Measurements from ENCODE around the gene PPIA.

Gene PPIA

GRCh38 chr7:44797329-44798258, 1.1 kb downstream of the PPIA start:
- peak overlapping the region; percentile 97 to 100 for H3K4ac ChIP-seq (ENCODE audit: low read depth in 1 of 2, low read length in 2 of 2)
- 2% methylated on average over 20 of the region's 26 CpGs for WGBS
- H2BK120ac ChIP-seq (ENCODE audit: low read depth, low read length): peak overlapping the region; percentile 100
- H3K4me1 ChIP-seq (ENCODE audit: control insufficient read depth, insufficient read depth, low read depth, low read length): peaks cover 11% of the 10 kb centered on the region
- H2BK5ac ChIP-seq (ENCODE audit: low read depth, low read length, poor library complexity, severe bottlenecking): peak overlapping the region; percentile 99
- no peaks in the 10 kb centered on the region for H3K9me3 ChIP-seq (ENCODE audit: control insufficient read depth, low read length)
- H3K27me3 ChIP-seq (ENCODE audit: control insufficient read depth in 1 of 2, insufficient read depth in 1 of 2, low read length in 2 of 2): no peaks in the 10 kb centered on the region
- H4K91ac ChIP-seq (ENCODE audit: low read length): peak overlapping the region; percentile 99
- H3K4me3 ChIP-seq (ENCODE audit: insufficient read depth in 1 of 2, low read depth in 1 of 2, low read length in 2 of 2): peak overlapping the region; percentile 88 to 94
- H3K23ac ChIP-seq (ENCODE audit: low read length in 2 of 2): no peak overlapping the region
- peak overlapping the region; percentile 99 for H3K9ac ChIP-seq (ENCODE audit: low read length)
- peaks cover 20 to 44% of the 10 kb centered on the region in 2 experiments for H3K36me3 ChIP-seq (ENCODE audit: control insufficient read depth in 1 of 2, insufficient read depth in 2 of 2, low read depth in 1 of 2, low read length in 2 of 2)
- peak overlapping the region; percentile 78 for H3K4me2 ChIP-seq (ENCODE audit: low read length, poor library complexity, severe bottlenecking)
- peak; percentile 90 for DNase-seq
- H2AK5ac ChIP-seq (ENCODE audit: low read length, severe bottlenecking): peak overlapping the region; percentile 100
- H3K79me1 ChIP-seq (replicated peaks; ENCODE audit: low read length, poor library complexity, severe bottlenecking): peaks cover 7% of the 10 kb centered on the region
- peak overlapping the region; percentile 90 to 98 for H3K14ac ChIP-seq (ENCODE audit: low read length in 2 of 2)
- H2AFZ ChIP-seq (ENCODE audit: low read depth, low read length): no peak overlapping the region
- H4K8ac ChIP-seq (ENCODE audit: low read length): peak overlapping the region; percentile 97
- H2BK12ac ChIP-seq (ENCODE audit: low read length in 2 of 2): peak overlapping the region in 1 of 2 experiments; percentile 82
- H3K27ac ChIP-seq (ENCODE audit: low read length, poor library complexity, severe bottlenecking): peak overlapping the region; percentile 99
- H2BK15ac ChIP-seq (ENCODE audit: low read depth, poor library complexity, severe bottlenecking): no peak overlapping the region
- H3K18ac ChIP-seq (ENCODE audit: low read depth in 1 of 2, low read length in 2 of 2): peak overlapping the region; percentile 98 to 100

GRCh38 chr7:44798649-44799305, 2.3 kb downstream of the PPIA start:
- 77% methylated on average over 1 of the region's 2 CpGs for WGBS
- Histone ChIP-seq H3K27me3 (ENCODE audit: control insufficient read depth in 1 of 2, insufficient read depth in 1 of 2, low read length in 2 of 2) (no peaks in the 10 kb centered on the region), H2AK5ac (ENCODE audit: low read length, severe bottlenecking) (no peak overlapping the region), H4K8ac (ENCODE audit: low read length) (no peak overlapping the region), H3K4ac (ENCODE audit: low read depth in 1 of 2, low read length in 2 of 2) (no peak overlapping the region), H2AFZ (ENCODE audit: low read depth, low read length) (no peak overlapping the region), H3K27ac (ENCODE audit: low read length, poor library complexity, severe bottlenecking) (no peak overlapping the region), H3K79me1 (replicated peaks; ENCODE audit: low read length, poor library complexity, severe bottlenecking) (peaks cover 10% of the 10 kb centered on the region), H3K4me1 (ENCODE audit: control insufficient read depth, insufficient read depth, low read depth, low read length) (peaks cover 11% of the 10 kb centered on the region), H2BK5ac (ENCODE audit: low read depth, low read length, poor library complexity, severe bottlenecking) (no peak overlapping the region), H3K14ac (ENCODE audit: low read length in 2 of 2) (no peak overlapping the region), H2BK120ac (ENCODE audit: low read depth, low read length) (no peak overlapping the region), H3K4me3 (ENCODE audit: insufficient read depth in 1 of 2, low read depth in 1 of 2, low read length in 2 of 2) (peak overlapping the region in 1 of 2 experiments; percentile 88), H2BK15ac (ENCODE audit: low read depth, poor library complexity, severe bottlenecking) (no peak overlapping the region), H3K18ac (ENCODE audit: low read depth in 1 of 2, low read length in 2 of 2) (no peak overlapping the region), H3K9me3 (ENCODE audit: control insufficient read depth, low read length) (no peaks in the 10 kb centered on the region), H3K4me2 (ENCODE audit: low read length, poor library complexity, severe bottlenecking) (peak overlapping the region; percentile 30), H4K91ac (ENCODE audit: low read length) (no peak overlapping the region), H3K9ac (ENCODE audit: low read length) (peak overlapping the region; percentile 99), H3K23ac (ENCODE audit: low read length in 2 of 2) (no peak overlapping the region), H3K36me3 (ENCODE audit: control insufficient read depth in 1 of 2, insufficient read depth in 2 of 2, low read depth in 1 of 2, low read length in 2 of 2) (peaks cover 31 to 56% of the 10 kb centered on the region in 2 experiments), H2BK12ac (ENCODE audit: low read length in 2 of 2) (no peak overlapping the region)
- DNase-seq: no peak

- H3K4ac ChIP-seq (ENCODE audit: low read depth in 1 of 2, low read length in 2 of 2): no peak overlapping the region
- WGBS: 94% methylated on average over 3 of the region's 4 CpGs
- H3K27ac ChIP-seq (ENCODE audit: low read length, poor library complexity, severe bottlenecking): no peak overlapping the region
- no peak overlapping the region for H3K4me2 ChIP-seq (ENCODE audit: low read length, poor library complexity, severe bottlenecking)
- no peak overlapping the region for H2BK120ac ChIP-seq (ENCODE audit: low read depth, low read length)
- H3K4me1 ChIP-seq (ENCODE audit: control insufficient read depth, insufficient read depth, low read depth, low read length): peaks cover 13% of the 10 kb centered on the region
- no peak overlapping the region for H3K9ac ChIP-seq (ENCODE audit: low read length)
- H2AFZ ChIP-seq (ENCODE audit: low read depth, low read length): no peak overlapping the region
- no peak overlapping the region for H3K18ac ChIP-seq (ENCODE audit: low read depth in 1 of 2, low read length in 2 of 2)
- no peak overlapping the region for H2AK5ac ChIP-seq (ENCODE audit: low read length, severe bottlenecking)
- no peak overlapping the region for H2BK5ac ChIP-seq (ENCODE audit: low read depth, low read length, poor library complexity, severe bottlenecking)
- no peak overlapping the region for H3K14ac ChIP-seq (ENCODE audit: low read length in 2 of 2)
- no peaks in the 10 kb centered on the region for H3K9me3 ChIP-seq (ENCODE audit: control insufficient read depth, low read length)
- peaks cover 13% of the 10 kb centered on the region for H3K79me1 ChIP-seq (replicated peaks; ENCODE audit: low read length, poor library complexity, severe bottlenecking)
- no peak for DNase-seq
- no peak overlapping the region for H2BK15ac ChIP-seq (ENCODE audit: low read depth, poor library complexity, severe bottlenecking)
- H3K4me3 ChIP-seq (ENCODE audit: insufficient read depth in 1 of 2, low read depth in 1 of 2, low read length in 2 of 2): no peak overlapping the region
- no peak overlapping the region for H3K23ac ChIP-seq (ENCODE audit: low read length in 2 of 2)
- H4K8ac ChIP-seq (ENCODE audit: low read length): no peak overlapping the region
- H3K36me3 ChIP-seq (ENCODE audit: control insufficient read depth in 1 of 2, insufficient read depth in 2 of 2, low read depth in 1 of 2, low read length in 2 of 2): peaks cover 43 to 65% of the 10 kb centered on the region in 2 experiments
- H3K27me3 ChIP-seq (ENCODE audit: control insufficient read depth in 1 of 2, insufficient read depth in 1 of 2, low read length in 2 of 2): no peaks in the 10 kb centered on the region
- H4K91ac ChIP-seq (ENCODE audit: low read length): no peak overlapping the region
- no peak overlapping the region for H2BK12ac ChIP-seq (ENCODE audit: low read length in 2 of 2)
Observed at GRCh38 chr7:44799939-44800338, 3.5 kb downstream of the PPIA start.

GRCh38 chr7:44801890-44802289, 5.4 kb downstream of the PPIA start:
- H2BK15ac ChIP-seq (ENCODE audit: low read depth, poor library complexity, severe bottlenecking): no peak overlapping the region
- no peak overlapping the region for H3K14ac ChIP-seq (ENCODE audit: low read length in 2 of 2)
- H3K4me1 ChIP-seq (ENCODE audit: control insufficient read depth, insufficient read depth, low read depth, low read length): peaks cover 10% of the 10 kb centered on the region
- peak overlapping the region; percentile 12 for H4K8ac ChIP-seq (ENCODE audit: low read length)
- peak; percentile 43 for DNase-seq
- H3K27ac ChIP-seq (ENCODE audit: low read length, poor library complexity, severe bottlenecking): peak overlapping the region; percentile 61
- no peak overlapping the region for H3K4ac ChIP-seq (ENCODE audit: low read depth in 1 of 2, low read length in 2 of 2)
- no peak overlapping the region for H2BK5ac ChIP-seq (ENCODE audit: low read depth, low read length, poor library complexity, severe bottlenecking)
- H3K36me3 ChIP-seq (ENCODE audit: control insufficient read depth in 1 of 2, insufficient read depth in 2 of 2, low read depth in 1 of 2, low read length in 2 of 2): peaks cover 43 to 65% of the 10 kb centered on the region in 2 experiments
- WGBS: 67% methylated on average over 5 of the region's 5 CpGs
- peak overlapping the region; percentile 15 for H3K9ac ChIP-seq (ENCODE audit: low read length)
- peak overlapping the region in 1 of 2 experiments; percentile 92 for H3K23ac ChIP-seq (ENCODE audit: low read length in 2 of 2)
- no peaks in the 10 kb centered on the region for H3K9me3 ChIP-seq (ENCODE audit: control insufficient read depth, low read length)
- peak overlapping the region in 1 of 2 experiments; percentile 56 for H3K18ac ChIP-seq (ENCODE audit: low read depth in 1 of 2, low read length in 2 of 2)
- no peak overlapping the region for H2AFZ ChIP-seq (ENCODE audit: low read depth, low read length)
- H3K4me2 ChIP-seq (ENCODE audit: low read length, poor library complexity, severe bottlenecking): no peak overlapping the region
- no peak overlapping the region for H2AK5ac ChIP-seq (ENCODE audit: low read length, severe bottlenecking)
- peaks cover 10% of the 10 kb centered on the region for H3K79me1 ChIP-seq (replicated peaks; ENCODE audit: low read length, poor library complexity, severe bottlenecking)
- peak overlapping the region in 1 of 2 experiments; percentile 34 for H2BK12ac ChIP-seq (ENCODE audit: low read length in 2 of 2)
- no peaks in the 10 kb centered on the region for H3K27me3 ChIP-seq (ENCODE audit: control insufficient read depth in 1 of 2, insufficient read depth in 1 of 2, low read length in 2 of 2)
- no peak overlapping the region for H3K4me3 ChIP-seq (ENCODE audit: insufficient read depth in 1 of 2, low read depth in 1 of 2, low read length in 2 of 2)
- H2BK120ac ChIP-seq (ENCODE audit: low read depth, low read length): no peak overlapping the region
- no peak overlapping the region for H4K91ac ChIP-seq (ENCODE audit: low read length)

Measured in mesenchymal stem cell (in vitro differentiated cells and primary cell).